CD14-positive monocyte (primary cell): Measurements from ENCODE around the gene CELF1. TPM values are rescaled to one million over a fixed set of nuclear protein-coding genes. Genes with fewer than 3 reads are reported as not detected.

Experiments
- DNase-seq, 3 donors: peaks; one replicate each; pipeline ENCODE4 v3.0.0-alpha.2; 2011 to 2022
- H2AFZ ChIP-seq: 2 replicates; pipeline ENCODE4 v1.6.0; 2012; ENCODE audit warnings: mild to moderate bottlenecking, low read depth, low read length, inconsistent platforms; ENCODE audit not compliant: insufficient read depth, poor library complexity, severe bottlenecking
- H3K27ac ChIP-seq, 2 donors: 1 replicate in 1 of 2; 2 replicates in 1 of 2; pipeline ENCODE4 v1.5.1; 2012 to 2013; ENCODE audit warnings: low read length in 2 of 2, control low read depth in 1 of 2, inconsistent platforms in 1 of 2, low read depth in 1 of 2, mild to moderate bottlenecking in 1 of 2
- H3K27me3 ChIP-seq, 2 donors: one replicate each; pipeline versions ENCODE4 v1.6.0 to v1.6.1; 2011 to 2013; ENCODE audit warnings: low read length in 2 of 2; ENCODE audit not compliant: control insufficient read depth in 2 of 2, insufficient read depth in 2 of 2
- H3K36me3 ChIP-seq, 2 donors: replicated peaks in 1 of 2; 1 replicate in 1 of 2; 2 replicates in 1 of 2; pipeline versions ENCODE4 v1.5.1 to v1.6.1; 2012 to 2013; ENCODE audit warnings: low read length in 2 of 2, control low read depth in 1 of 2, inconsistent platforms in 1 of 2, mild to moderate bottlenecking in 1 of 2; ENCODE audit not compliant: insufficient read depth in 2 of 2, control insufficient read depth in 1 of 2
- H3K4me1 ChIP-seq, 2 donors: 1 replicate in 1 of 2; 2 replicates in 1 of 2; pipeline versions ENCODE4 v1.5.1 to v1.6.1; 2012 to 2013; ENCODE audit warnings: low read length in 2 of 2, control low read depth in 1 of 2, inconsistent platforms in 1 of 2, mild to moderate bottlenecking in 1 of 2, moderate library complexity in 1 of 2; ENCODE audit not compliant: insufficient read depth in 2 of 2, control insufficient read depth in 1 of 2
- H3K4me2 ChIP-seq: replicated peaks from 2 replicates; pipeline ENCODE3; 2012; ENCODE audit warnings: low read length, moderate library complexity, mild to moderate bottlenecking; ENCODE audit not compliant: poor library complexity, severe bottlenecking; ENCODE audit errors: extremely low read depth
- H3K4me3 ChIP-seq, 3 experiments: fragments of 200-600 bp in 1 of 3; sonication (generic) in 1 of 3; replicated peaks in 1 of 3; 1 replicate in 2 of 3; 2 replicates in 1 of 3; pipeline ENCODE4 v1.5.1; 2011 to 2013; ENCODE audit warnings: low read length in 3 of 3, mild to moderate bottlenecking in 3 of 3, control low read depth in 2 of 3, low read depth in 2 of 3, inconsistent platforms in 1 of 3, moderate library complexity in 1 of 3
- H3K79me2 ChIP-seq: 2 replicates; pipeline ENCODE4 v1.6.0; 2012; ENCODE audit warnings: mild to moderate bottlenecking, control low read depth, inconsistent platforms, low read length, moderate library complexity; ENCODE audit not compliant: insufficient read depth
- H3K9ac ChIP-seq: 2 replicates; pipeline ENCODE4 v1.6.0; 2017; ENCODE audit warnings: low read length, mild to moderate bottlenecking; ENCODE audit not compliant: insufficient read depth, poor library complexity, severe bottlenecking
- H3K9me3 ChIP-seq, 2 donors: replicated peaks in 1 of 2; 1 replicate in 1 of 2; 2 replicates in 1 of 2; pipeline versions ENCODE4 v1.5.1 to v1.6.1; 2012 to 2013; ENCODE audit warnings: low read length in 2 of 2, control low read depth in 1 of 2; ENCODE audit not compliant: control insufficient read depth in 1 of 2, insufficient read depth in 1 of 2
- H4K20me1 ChIP-seq: 2 replicates; pipeline ENCODE4 v1.6.0; 2012; ENCODE audit warnings: mild to moderate bottlenecking, low read length, control low read depth, moderate library complexity; ENCODE audit not compliant: insufficient read depth
- H3K27ac Mint-ChIP-seq, 7 donors: one replicate each; pipeline ENCODE4 v1.8.0; 2020; ENCODE audit warnings: mild to moderate bottlenecking in 7 of 7, mixed read lengths in 7 of 7, moderate library complexity in 6 of 7, inconsistent platforms in 2 of 7
- H3K27me3 Mint-ChIP-seq, 3 donors: one replicate each; pipeline ENCODE4 v1.8.0; 2021 to 2022; ENCODE audit warnings: low read depth in 3 of 3, mild to moderate bottlenecking in 3 of 3, mixed read lengths in 3 of 3, moderate library complexity in 3 of 3, inconsistent platforms in 1 of 3
- H3K36me3 Mint-ChIP-seq, 2 donors: one replicate each; pipeline ENCODE4 v1.8.0; 2020; ENCODE audit warnings: mixed read lengths in 2 of 2, inconsistent platforms in 1 of 2, mild to moderate bottlenecking in 1 of 2
- H3K4me1 Mint-ChIP-seq: one replicate; pipeline ENCODE4 v1.8.0; 2020; ENCODE audit warnings: mild to moderate bottlenecking, mixed read lengths
- H3K4me3 Mint-ChIP-seq, 2 donors: one replicate each; pipeline ENCODE4 v1.8.0; 2020; ENCODE audit warnings: mild to moderate bottlenecking in 2 of 2, mixed read lengths in 2 of 2, moderate library complexity in 1 of 2
- H3K9me3 Mint-ChIP-seq, 7 donors: one replicate each; pipeline ENCODE4 v1.8.0; 2020 to 2022; ENCODE audit warnings: mixed read lengths in 7 of 7, mild to moderate bottlenecking in 6 of 7, moderate library complexity in 6 of 7, inconsistent platforms in 2 of 7
- CTCF ChIP-seq: fragments of 200-600 bp; IDR thresholded peaks from one replicate; pipeline ENCODE4 v1.8.0; 2022; ENCODE audit warnings: antibody characterized with exemption, mild to moderate bottlenecking
- WGBS: methylation state at CpG from one replicate; pipeline ENCODE4 v1.1.5; 2013; ENCODE audit warnings: missing lambda C conversion rate; ENCODE audit not compliant: insufficient coverage; 5-methylcytosine and 5-hydroxymethylcytosine counted together
- intact Hi-C, 2 donors: fragments of 100-400 bp; cut with micrococcal nuclease; formaldehyde crosslinking; loops; one replicate each; pipeline versions ENCODE4 v1.15.0 to v1.15.1; 2023
- polyA plus RNA-seq, 3 donors: library from polyadenylated mRNA; depleted of rRNA in 1 of 3; unstranded in 2 of 3; stranded (reverse) in 1 of 3; fragments of 300-500 nt in 2 of 3; fragments of >200 nt in 1 of 3; fragmentation: Illumina TruSeq in 2 of 3; gene quantifications; 1 replicate in 2 of 3; 2 replicates in 1 of 3; pipeline ENCODE4 v1.2.3, GENCODE V29; 2012 to 2021

The CELF1 gene
- polyA plus RNA-seq, 3 donors, result 27.2 to 117 (median 39.9) TPM

DNA sequence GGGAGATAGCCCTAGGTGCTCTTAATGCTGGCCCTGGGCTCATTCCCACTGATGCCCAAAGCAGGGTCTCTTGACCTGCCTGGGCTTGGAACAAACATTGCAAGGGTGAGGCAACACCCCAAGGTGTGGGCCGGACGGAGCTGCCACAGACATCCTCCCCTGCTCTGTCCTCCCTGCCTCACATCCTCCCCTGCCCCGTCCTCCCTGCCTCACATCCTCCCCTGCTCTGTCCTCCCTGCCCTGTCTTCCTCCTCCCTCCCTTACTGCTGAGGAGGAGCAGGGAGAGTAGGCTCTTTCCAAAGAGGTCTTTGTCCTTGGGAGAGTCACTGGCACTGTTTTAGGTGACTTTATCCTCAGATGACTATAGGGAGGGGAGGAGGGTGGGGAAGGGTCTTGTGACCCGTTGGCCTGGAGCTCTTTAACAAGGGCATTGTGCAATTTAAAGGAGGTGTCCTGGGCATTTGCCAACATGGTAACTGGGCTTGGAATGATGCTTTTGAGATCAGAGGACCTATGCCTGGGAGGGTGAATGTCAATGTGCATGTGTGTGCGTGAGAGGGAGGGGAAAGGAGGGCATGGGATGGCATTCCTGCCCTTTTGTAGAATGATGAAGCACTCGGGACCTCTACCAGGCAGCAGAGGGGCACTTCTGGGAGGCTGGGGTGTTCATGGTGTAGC is 34.2 kb upstream of the CELF1 start:
- H3K79me2 ChIP-seq, result peaks cover 15% of the 10 kb centered on the region
- peak overlapping the region; percentile 43 for H3K9ac ChIP-seq
- no peaks in the 10 kb centered on the region for H3K9me3 ChIP-seq
- peaks cover 26 to 31% of the 10 kb centered on the region in 2 donors for H3K36me3 ChIP-seq
- H3K27ac ChIP-seq, result peak overlapping the region; percentile 17 to 68
- no peak for DNase-seq
- 38% methylated on average over 3 of the region's 6 CpGs for WGBS
- peak overlapping the region; percentile 63 for H3K4me2 ChIP-seq
- intact Hi-C loops, result no loop called here
- no peaks in the 10 kb centered on the region for H3K27me3 ChIP-seq
- peak overlapping the region; percentile 84 for H2AFZ ChIP-seq
- Mint-ChIP-seq H3K36me3 (peaks cover 23 to 40% of the 10 kb centered on the region in 2 donors), H3K27me3 (peaks cover 0 to 4% (median 3%) of the 10 kb centered on the region in 3 donors), H3K9me3 (no peaks in the 10 kb centered on the region), H3K4me3 (no peak overlapping the region), H3K4me1 (peaks cover 30% of the 10 kb centered on the region), H3K27ac (peak overlapping the region in 5 of 7 donors; percentile 40 to 86 (median 82))
- peaks cover 21 to 29% of the 10 kb centered on the region in 2 donors for H3K4me1 ChIP-seq
- no peak for TF ChIP-seq CTCF
- no peaks in the 10 kb centered on the region for H4K20me1 ChIP-seq
- H3K4me3 ChIP-seq, result no peak overlapping the region

DNA sequence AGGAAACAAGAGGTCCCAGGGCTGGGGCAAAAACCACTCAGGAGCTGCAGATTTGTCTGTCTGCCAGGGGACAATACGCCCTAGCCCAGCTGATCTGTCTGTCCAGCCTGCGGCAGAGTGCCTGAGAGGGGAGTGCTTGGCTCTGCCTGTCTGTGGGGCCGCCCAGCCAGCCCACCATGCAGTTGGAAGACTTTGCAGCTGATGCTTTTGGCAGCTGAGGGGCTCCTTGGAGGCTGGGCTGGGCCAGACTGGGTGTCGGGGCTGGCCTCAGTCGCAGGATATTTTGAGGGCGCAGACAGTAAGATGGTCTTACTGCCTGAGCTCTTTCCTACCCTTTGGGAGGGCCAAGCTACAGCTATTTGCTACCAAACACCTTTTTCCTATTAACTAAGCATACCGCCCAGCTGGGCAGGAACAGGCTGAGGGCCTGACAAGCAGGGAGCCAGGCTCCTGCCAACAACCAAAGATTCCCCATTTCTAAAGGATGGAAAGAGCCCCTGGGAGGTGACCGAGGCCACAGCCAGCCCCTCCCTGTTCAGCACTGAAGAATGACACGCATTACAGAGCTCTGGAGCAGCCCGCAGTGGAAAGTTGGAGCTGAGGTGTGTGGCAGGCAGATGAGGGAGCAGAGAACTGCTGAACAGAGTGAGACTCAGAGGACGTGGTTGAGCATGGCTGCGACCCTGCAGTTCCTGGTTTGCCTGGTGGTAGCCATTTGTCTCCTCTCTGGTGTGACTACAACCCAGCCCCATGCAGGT is 33.3 kb upstream of the CELF1 start, which contains the start of gene FAM180B:
Gene FAM180B (plus strand): TSS at position 581 of the 758 bp plus-strand sequence. CDS start 91 bp downstream, at position 672.
- Mint-ChIP-seq H3K4me3 (no peak within 1 kb of the TSS), H3K27ac (peak within 1 kb of the TSS in 5 of 7 donors; percentile 40 to 86 (median 82)), H3K9me3 (no peaks in the 10 kb centered on the region), H3K4me1 (peaks cover 21% of the 10 kb centered on the region), H3K36me3 (peaks cover 32 to 49% of the 10 kb centered on the region in 2 donors), H3K27me3 (peaks cover 0 to 3% (median 0%) of the 10 kb centered on the region in 3 donors)
- WGBS, result 90% methylated on average over 11 of the region's 12 CpGs
- Histone ChIP-seq H3K36me3 (peaks cover 35 to 40% of the 10 kb centered on the region in 2 donors), H3K4me3 (no peak within 1 kb of the TSS), H3K79me2 (peaks cover 15% of the 10 kb centered on the region), H4K20me1 (no peaks in the 10 kb centered on the region), H3K4me2 (no peak within 1 kb of the TSS), H3K4me1 (peaks cover 15 to 20% of the 10 kb centered on the region in 2 donors), H3K9ac (peak within 1 kb of the TSS; percentile 43), H3K27ac (peak within 1 kb of the TSS; percentile 17 to 68), H3K9me3 (no peaks in the 10 kb centered on the region), H3K27me3 (no peaks in the 10 kb centered on the region), H2AFZ (peak within 1 kb of the TSS; percentile 84)
- intact Hi-C loops, result no loop called here
- no peak for DNase-seq
- TF ChIP-seq CTCF, result no peak
